NCI-H1092 (cell line): ENCODE results near the gene TRAIP.
"Not testable (repeated sequence)": the region's sequence is repeated elsewhere in the genome, so short reads cannot be mapped to it uniquely, and the experiment has no call there.

Source experiments
- DNase-seq: peaks from one replicate; lab custom pipeline; 2025; lab: John Stamatoyannopoulos, UW

The TRAIP gene

DNA sequence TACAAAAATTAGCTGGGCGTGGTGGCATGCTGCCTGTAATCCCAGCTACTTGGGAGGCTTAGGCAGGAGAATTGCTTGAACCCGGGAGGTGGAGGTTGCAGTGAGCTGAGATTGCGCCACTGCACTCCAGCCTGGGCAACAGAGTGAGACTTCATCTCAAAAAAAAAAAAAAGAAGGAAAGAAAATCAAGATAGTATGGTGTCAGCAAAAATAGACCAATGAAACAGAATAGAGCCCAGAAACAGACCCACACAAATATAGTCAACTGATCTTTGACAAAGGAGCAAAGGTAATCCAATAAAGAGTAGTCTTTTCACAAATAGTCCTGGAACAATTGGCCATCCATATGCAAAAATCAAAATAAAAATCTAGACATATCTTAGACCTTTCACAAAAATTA, 33.2 kb downstream of the TRAIP start:
- DNase-seq: not testable (repeated sequence)

DNA sequence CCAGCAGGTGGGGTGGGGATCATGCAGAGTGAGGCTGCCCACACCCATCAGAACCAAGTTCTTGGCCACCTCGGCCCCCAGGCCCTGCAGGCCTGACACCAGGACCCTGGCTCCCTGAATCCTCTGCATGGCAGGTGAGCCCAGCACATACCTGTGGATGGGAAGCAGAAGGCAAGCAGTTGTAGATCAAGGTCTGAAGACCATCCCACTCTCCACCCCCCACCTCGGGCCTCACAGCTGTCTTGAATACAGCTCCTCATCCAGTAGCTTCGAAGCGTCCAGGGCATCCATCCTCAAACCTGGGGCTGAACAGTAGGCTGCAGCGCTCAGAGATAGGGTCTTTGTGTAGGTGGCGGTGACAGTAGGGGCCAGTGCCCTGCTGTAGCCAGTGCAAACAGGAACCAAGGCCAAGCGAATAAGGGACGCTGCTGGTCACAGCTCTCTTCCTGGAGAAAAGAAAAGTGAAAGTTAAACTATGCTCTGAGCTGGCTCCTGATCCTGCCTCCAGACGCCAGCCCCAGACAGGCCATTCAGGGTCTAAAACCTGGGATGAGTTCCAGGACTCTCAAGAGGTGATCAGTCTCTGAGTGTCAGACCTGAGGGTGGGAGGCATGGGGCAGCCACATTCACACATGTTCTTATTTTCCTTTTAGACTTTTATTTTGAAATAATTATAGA, 42.7 kb downstream of the TRAIP start, which contains the start of gene UBA7:
Gene UBA7 (minus strand): TSS at position 457 of the 678 bp plus-strand sequence. CDS start 166 bp downstream, at position 291.
- peak; percentile 1 for DNase-seq

DNA sequence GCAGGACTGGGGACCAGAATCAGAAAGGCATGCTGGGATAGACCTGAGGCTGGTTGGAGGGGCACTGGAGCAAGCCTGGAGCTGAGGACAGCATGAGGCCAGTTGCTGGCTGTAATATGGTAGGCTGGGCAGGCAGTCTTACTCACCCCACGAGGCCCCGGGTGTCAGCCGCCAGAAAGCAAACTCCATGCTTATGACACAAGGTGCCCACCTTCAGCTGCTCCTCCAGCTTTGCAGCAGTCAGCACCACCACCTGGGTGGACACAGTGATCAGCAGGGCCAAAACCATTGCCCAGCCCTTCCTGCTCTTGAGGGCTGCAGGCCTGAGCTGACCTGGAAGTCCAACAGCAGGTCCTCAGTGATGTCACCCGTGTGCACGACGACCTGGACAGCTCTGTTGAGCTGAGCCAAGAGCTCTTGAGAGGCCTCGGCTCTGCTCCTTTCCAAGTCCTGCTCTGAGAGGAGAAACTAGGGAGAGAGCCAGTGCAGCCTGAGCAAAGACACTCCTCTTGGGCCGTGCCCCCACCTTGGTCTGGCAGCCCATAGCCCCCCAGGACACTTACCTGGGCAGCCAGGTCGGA, 43.4 kb downstream of the TRAIP start:
- DNase-seq: no peak

DNA sequence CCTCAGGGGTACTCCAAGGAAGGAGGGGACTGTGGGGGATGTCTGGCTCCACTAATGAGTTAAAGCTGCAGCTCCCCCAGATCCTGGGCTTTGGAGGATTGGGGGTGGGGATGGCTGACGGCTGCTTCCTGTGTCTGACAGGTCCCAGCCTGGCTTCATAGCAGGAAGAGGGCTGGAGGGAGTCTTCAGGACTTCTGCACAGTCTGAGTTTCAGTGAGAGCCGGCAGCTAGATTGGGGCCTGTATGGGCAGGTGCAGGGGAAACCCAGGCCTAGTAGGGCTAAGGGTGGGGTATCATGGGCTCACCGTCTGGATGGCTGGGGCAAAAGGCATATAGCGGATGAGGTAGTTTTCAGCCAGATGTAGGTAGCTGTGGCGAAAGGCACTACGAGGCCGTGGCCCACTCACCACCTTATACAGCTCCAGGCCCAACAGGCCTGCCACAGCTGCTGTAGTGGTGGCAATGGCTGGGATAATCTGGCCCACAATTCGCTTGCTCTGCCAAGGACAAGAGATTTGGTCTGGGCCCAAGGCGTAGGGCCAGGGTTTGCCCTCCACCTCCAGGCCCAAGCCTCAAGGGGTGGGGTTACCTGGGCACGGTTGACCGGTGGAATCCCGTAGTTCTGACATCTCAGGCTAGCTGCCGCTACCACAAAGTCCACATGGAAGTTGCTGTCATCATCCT, 48.8 kb downstream of the TRAIP start:
- DNase-seq: no peak

DNA sequence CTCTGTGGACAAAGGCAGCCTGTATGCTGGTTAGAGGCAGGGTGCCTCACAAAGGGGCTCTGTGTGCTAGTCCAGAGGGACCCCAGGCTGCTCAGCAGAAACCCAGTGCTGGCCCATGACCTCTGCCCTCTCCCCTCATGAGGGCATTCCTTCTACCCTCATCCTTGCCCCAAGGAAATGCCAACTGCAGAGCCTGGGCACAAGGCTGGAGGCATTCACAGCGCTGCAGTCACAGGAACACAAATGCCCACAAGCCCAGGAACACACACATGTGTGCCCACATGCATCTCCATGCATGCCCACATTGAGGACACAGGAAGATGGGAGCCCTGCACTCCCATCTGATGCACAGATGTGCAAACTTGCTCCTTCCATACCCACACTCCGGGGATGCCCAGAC, 49.5 kb downstream of the TRAIP start:
- DNase-seq: no peak

DNA sequence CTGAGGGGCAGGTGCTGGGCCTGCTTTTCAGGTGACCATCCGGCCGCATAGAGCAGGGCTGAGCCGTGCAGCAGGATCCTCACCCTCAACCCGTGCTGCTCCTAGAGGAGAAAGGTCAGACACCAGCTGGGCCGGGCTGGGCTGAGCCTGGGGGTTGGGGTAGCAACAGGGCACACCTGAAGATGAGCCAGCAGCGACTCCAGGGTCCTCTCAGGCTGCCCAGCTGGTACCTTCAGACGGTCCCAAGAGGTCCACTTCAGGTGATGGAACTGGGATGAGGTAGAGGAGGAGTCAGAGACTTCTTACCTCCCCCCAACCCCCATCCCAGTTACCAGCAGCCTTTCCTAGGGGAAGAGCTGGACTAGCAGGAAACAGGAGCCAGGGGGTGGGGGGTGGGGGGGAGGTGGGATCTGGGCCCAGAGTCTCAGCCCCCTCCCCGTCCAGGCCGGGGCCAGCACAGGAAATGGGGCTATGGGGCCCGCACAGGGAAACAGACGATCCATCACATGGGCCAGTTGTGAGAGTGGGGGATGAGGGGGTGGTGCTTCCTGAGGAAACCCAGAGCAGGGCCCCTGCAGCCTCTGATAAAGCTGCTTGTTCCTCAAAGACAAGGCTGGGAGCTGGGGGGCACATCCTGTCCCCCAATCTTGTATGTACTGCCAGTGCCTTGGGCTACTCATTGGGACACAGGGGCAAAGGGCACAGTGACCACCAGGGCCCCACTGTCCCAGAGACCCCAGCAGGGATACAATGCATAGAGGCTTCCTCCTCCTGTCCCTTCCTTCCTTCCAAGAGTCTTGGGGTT, 50.3 kb downstream of the TRAIP start:
- no peak for DNase-seq

DNA sequence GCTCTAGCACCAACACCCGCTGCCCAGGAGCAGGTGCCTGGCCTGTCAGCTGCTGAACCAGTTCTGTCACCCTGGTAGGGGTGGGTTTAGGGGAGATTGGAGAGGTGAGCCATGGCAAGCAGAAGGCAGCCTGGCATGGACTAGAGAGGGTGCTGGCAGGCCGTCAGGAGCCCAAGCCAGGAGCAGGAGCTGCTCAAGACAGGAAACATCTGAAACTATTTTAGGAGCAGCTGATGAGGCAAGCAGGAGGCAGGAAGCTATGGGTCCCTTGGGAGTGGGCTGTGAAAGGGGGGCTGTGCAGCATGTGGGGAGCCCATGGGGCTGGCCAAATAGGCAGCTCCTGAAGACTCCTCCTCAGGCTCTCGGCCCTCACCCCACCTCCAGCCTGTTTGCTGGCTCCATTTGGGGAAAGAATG, 51.0 kb downstream of the TRAIP start:
- no peak for DNase-seq

DNA sequence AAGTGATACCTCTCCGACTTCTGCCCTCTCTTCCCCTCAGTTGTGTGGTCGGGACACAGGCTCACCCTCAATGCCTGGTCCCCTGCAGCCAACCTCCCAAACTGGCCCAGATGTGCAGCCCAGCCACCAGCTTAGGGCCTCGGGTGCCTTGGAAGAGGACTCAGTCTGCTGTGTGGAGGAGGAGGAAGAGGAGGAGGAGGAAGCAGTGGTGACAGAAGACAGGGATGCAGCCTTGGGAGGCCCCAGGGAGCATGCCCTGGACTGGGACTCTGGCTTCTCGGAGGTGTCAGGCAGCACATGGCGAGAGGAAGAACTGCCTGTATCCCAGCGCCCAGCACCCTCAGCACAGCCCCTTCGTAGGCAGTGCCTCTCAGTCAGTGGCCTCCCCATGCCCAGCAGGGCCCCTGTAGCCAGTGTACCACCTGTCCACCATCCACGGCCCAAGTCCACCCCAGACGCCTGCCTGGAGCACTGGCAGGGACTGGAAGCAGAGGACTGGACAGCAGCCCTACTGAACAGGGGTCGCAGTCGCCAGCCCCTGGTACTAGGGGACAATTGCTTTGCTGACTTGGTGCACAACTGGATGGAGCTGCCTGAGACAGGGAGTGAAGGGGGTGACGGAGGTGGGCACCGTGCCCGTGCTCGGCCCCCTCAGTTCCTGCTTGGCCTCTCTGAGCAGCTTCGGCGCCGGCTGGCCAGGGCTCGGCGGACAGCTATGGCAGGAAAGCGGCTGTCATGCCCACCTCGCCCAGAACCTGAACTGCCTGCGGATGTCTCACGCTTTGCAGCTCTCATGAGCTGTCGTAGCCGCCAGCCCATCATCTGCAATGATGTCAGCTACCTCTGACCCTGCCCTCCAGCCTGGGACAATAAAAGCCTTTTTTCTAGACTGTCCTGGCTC, 52.0 kb downstream of the TRAIP start:
- no peak for DNase-seq

DNA sequence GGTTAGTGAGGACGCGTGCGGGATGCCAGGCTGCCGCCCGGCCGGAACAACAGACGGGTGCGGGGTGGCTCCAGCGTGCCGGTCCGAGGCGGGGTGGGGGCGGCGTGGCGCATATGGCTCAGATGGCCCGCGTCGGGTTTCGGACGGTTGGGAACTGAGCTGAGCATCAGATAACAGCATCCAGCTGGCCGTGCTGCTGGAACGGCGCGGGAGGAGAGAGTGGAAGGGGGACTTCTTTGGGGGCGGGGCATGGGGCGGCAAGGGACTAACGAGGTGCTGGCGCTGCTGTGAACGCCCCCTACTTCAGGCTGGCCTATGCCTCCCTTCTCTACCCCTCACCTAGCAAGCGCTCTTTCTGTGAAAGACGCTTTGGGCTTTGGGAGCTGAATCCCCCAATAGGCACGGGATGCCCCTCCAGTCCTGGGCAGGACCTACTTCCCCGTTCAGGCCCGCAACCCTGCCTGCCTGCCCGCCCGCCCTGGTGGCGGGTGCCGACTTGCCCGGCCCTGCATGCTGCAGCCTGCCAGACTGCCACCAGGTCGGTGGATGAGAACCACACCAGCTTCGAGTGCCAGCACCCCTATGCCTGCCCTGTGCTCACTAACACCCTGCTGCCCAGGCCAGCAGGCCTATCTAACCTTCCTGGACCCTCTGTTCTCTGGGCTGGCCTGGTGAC, 52.8 kb downstream of the TRAIP start:
- DNase-seq: no peak

DNA sequence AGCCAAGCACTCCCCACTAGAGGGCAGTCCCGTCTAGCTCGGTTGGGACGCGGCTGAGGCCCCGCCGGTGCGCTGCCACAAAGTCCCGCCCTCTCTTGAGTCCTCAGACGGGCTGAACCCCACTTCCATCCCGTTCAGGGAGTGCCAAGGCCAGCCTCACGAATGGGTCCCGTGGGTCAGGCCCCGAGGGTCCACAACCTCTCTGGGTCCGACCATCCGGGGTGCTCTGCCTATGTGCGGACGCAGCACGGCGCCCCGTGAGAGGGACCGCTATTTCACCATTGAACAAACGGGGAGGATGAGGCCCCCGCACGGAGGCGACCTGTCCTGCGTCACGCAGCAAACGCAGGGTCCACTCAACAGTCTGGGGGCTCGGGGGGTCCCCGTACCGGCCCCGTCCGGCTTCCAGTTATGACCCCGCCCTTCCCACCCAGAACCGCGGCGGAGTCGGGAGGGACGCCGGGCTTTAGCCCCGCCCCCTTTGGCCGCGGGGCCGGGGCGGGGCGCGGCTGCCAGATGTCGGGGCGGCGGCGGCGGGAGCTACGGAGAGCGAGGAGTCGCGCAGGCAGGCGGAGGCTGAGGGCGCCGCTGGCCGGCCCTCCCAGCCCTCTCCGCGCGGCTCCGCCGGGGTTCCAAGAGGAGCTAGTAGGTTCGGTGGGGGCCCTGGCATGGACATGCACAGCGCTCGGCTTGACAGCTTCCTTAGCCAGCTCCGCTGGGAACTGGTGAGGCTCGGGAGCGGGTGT, 53.5 kb downstream of the TRAIP start, which contains the start of gene INKA1:
Gene INKA1 (plus strand): TSS at position 543 of the 746 bp plus-strand sequence. CDS start 132 bp downstream, at position 675.
- DNase-seq: peak; percentile 22

DNA sequence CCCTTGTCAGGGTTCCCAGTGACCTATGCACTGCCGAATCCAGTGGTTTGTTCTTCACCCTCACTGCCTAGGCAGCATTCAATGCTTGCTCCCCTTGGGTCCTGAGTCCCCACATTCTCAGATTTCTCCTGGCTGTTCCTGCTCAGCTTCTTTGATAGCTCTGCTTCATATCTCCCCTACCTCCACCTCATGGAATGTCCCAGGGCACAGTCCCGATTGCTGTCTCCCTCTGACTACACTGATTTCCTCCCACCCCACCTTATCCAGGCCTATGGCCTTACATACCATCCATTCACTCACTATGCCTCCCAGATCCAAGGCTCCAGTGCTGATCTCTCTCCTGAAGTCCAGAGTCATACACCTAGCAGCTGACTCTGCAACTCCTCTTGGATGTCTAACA, 55.2 kb downstream of the TRAIP start:
- DNase-seq: no peak

DNA sequence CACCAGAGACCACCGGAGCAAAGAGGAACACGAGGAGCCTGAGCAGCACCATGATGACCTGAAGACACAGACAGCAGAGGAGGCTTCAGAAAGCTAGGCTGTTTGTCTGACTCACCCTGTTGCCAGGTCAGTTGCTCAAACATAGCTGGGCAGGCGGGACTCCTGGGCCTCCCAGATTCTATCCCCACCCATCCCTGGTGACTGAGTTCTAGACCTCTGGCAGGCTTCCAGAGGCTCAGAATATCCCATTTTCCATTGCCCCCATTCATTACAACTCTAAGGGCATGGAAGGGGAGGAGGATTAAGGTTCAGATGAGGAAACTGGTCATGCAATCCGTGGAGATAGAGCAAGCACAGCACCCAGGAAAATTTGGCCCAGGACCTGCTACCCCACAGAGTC, 56.6 kb downstream of the TRAIP start, which contains the start of gene CDHR4:
Gene CDHR4 (minus strand): TSS at position 113 of the 400 bp plus-strand sequence. CDS start 61 bp downstream, at position 52.
- DNase-seq: no peak

DNA sequence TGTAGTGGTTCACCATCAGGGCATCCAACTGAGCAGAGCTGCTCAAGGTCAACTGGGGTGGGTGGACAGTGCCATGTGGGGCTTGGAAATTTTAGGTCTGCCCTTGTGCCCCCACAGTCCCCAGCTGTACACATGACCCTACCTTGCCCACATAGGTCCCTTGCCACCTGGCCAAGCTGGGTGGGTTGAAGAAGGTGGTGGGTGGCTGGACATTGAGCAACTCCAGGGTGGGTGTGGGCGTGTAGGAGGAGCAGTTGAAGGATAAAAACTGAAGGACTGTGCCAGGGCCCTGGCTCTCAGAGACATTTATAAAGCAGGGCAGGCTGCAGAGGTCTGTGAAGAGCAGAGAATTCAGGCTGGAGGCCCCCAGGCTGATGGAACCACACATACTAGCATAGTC, 57.3 kb downstream of the TRAIP start:
- DNase-seq: no peak

DNA sequence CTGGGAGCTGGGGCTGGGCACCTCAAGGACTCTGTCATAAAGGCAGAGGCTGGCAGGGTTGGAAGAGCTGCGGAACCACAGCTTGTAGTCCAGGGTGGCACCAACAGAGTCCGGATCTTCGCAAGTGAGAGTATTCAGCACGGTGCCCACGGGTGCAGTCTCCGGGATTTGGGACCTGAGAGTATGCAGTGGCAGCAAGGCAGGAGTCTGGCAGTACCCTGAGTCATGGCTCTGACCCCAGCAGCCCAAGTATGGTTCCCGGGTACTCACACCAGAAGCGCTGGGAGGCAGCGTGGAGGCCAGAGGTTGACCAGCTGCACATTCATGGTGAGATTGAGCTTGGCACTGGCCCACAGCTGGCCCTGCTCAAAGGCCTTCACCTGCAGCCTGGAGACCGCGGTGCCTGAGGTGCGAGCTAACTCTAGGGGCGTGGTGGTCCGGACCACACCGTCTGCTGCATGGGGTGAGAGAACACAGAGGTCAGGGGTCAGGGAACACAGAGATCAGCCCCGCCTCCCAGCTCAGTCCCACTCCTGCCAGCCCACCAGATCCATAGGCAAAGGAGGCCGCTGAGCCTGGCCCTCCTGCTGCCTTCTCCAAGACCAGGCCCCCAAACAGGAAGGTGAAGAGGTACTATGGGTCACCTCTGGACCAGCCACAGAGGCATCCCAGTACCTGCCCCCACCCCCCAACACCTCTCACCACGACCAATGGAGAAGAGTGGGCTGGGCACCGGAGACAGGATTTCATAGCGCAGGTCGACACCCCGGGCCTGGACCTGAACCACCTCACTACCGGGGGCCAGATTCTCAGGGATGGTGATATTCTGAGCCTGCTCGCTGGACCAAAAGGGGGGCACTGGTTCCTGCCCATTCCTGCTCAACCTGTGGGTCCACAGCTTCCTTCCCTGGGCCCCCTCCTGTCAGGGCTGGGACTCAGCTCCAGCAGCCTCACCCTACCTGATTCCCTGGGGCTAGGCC, 61.1 kb downstream of the TRAIP start:
- DNase-seq: no peak

DNA sequence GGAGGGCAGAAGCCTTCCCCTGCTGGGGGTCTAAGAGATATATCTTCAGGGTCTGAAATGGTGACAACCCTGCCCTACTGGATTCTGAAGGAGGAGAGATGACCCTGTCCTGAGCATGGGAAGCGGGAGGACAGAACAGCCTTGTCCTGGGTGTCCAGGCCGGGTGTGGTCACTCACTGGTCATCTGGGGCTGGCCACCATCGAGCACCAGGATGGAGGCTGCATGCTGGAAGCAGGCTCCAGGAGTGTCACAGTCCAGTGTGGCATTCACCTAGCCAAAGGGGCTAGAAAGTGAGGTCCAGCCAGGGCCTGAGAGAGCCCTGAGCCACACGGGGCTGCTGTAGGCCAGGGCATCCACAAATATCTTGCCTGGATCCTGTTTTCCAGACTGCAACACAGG, 61.9 kb downstream of the TRAIP start:
- DNase-seq: no peak

DNA sequence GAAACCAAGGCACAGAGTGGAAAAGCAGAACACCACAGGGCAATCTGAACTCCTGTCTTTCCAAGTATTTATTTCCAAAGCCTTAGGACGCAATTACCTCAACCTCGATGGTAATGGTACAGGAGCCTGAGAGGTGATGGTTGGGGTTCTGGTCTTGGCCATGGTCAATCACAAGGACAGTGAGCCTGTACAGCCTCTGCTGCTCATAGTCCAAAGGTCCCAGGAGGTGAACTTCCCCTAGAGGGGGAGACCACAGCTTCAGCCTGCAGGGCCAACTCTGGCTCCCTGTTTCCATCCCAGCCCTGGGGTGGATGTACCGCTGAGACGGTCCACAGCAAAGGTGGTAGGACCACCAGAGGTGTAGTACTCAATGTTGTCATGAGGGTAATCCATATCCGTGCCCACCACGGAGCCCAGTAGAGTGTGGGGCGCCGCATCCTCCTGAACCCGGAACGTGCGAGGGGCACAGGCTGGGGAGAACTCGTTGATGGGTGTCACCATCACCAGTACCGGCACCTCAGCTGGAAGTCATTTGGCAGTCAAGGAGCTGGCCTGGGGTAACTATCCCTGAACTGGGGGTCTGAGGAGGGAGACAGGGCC, 62.8 kb downstream of the TRAIP start:
- no peak for DNase-seq

DNA sequence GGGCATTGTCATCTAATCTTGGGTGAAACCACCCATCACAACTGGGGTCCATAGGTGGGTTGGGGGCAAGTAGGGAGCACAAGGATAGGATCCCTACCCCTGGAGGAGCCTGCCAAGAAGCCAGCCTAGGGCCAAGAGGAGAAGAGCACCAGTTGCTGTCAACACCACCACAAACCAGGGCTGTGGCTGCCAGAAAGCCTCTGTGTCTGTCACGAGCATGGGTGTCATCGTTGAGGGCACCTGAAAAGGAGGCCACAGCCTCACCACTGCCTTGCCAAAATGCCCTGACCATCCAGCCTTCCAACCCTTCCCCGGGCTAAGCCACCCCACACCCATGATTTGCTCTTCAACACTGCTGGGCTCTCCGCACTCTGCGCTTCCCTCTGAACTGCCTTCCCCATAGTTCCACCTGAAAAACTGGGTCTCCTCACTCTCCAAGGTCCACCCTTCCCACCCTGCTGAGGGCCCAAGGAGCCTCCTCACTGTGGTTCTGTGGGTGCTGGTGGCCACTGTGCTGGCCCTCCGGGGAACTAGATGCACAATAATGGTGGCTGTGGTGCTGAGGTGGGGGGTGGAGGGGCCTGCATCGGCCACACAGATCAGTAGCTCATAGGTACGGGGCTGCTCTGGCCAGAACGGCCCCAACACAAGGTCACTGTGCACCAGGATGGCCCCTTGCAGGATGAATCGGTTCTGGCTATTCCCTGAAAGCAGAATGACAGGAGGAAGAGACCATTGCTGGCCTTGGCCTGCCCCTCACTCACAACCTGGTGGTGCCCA, 63.8 kb downstream of the TRAIP start:
- no peak for DNase-seq
